MM.1S (cell line): ENCODE measurements around the gene FAM184A.

Experiments used
- DNase-seq: peaks from one replicate; pipeline ENCODE4 v3.0.0-alpha.2; 2015
- H2AFZ ChIP-seq: fragments of 300-600 bp; sonication (generic); 2 replicates; pipeline ENCODE4 v1.6.0; 2016; ENCODE audit warnings: antibody characterized with exemption, low read length
- H3F3A ChIP-seq: fragments of 300-600 bp; sonication (generic); 2 replicates; pipeline ENCODE4 v1.6.1; 2016; ENCODE audit warnings: mild to moderate bottlenecking, antibody characterized with exemption, low read length, moderate library complexity, mixed read lengths; ENCODE audit not compliant: insufficient read depth
- H3K27ac ChIP-seq: fragments of 300-600 bp; sonication (generic); 2 replicates; pipeline ENCODE4 v1.5.1; 2016; ENCODE audit warnings: mild to moderate bottlenecking, low read length
- H3K27me3 ChIP-seq: fragments of 300-600 bp; sonication (generic); replicated peaks from 2 replicates; pipeline ENCODE4 v1.6.0; 2016; ENCODE audit warnings: low read length; ENCODE audit not compliant: insufficient read depth
- H3K36me3 ChIP-seq: fragments of 300-600 bp; sonication (generic); replicated peaks from 2 replicates; pipeline ENCODE4 v1.6.1; 2016; ENCODE audit warnings: mild to moderate bottlenecking, low read length, mixed read lengths; ENCODE audit not compliant: insufficient read depth
- H3K4me1 ChIP-seq: fragments of 300-600 bp; sonication (generic); 2 replicates; pipeline ENCODE4 v1.6.1; 2016; ENCODE audit warnings: low read length, mixed read lengths
- H3K4me2 ChIP-seq: fragments of 300-600 bp; sonication (generic); 2 replicates; pipeline ENCODE4 v1.6.0; 2016; ENCODE audit warnings: low read depth, low read length
- H3K4me3 ChIP-seq: fragments of 300-600 bp; sonication (generic); 2 replicates; pipeline ENCODE4 v1.5.1; 2016; ENCODE audit warnings: low read length, mixed read lengths
- H3K79me2 ChIP-seq: fragments of 300-600 bp; sonication (generic); 2 replicates; pipeline ENCODE4 v1.6.1; 2016; ENCODE audit warnings: mixed run types, low read length, mixed read lengths
- H3K9ac ChIP-seq: fragments of 300-600 bp; sonication (generic); 2 replicates; pipeline ENCODE4 v1.6.1; 2016; ENCODE audit warnings: low read length, mixed read lengths
- H3K9me2 ChIP-seq: fragments of 300-600 bp; sonication (generic); replicated peaks from 2 replicates; pipeline ENCODE4 v1.6.1; 2016; ENCODE audit warnings: mild to moderate bottlenecking, low read length, mixed read lengths; ENCODE audit not compliant: insufficient read depth
- H3K9me3 ChIP-seq: fragments of 300-600 bp; sonication (generic); replicated peaks from 2 replicates; pipeline ENCODE4 v1.6.1; 2016; ENCODE audit warnings: mild to moderate bottlenecking, low read length, mixed read lengths; ENCODE audit not compliant: insufficient read depth
- H4K20me1 ChIP-seq: fragments of 300-600 bp; sonication (generic); 2 replicates; pipeline ENCODE4 v1.6.1; 2016; ENCODE audit warnings: mild to moderate bottlenecking, low read length, moderate library complexity, mixed read lengths; ENCODE audit not compliant: insufficient read depth
- CTCF ChIP-seq: fragments of 300-600 bp; sonication (generic); IDR thresholded peaks from 2 replicates; pipeline ENCODE4 v1.5.1; 2016; ENCODE audit warnings: antibody characterized with exemption, low read length, mixed read lengths
- EZH2 ChIP-seq: fragments of 300-600 bp; sonication (generic); optimal IDR thresholded peaks from 2 replicates; pipeline ENCODE3; 2017; ENCODE audit warnings: low read depth, mild to moderate bottlenecking, antibody characterized with exemption, low read length, mixed read lengths
- EZH2phosphoT487 ChIP-seq: fragments of 300-600 bp; sonication (generic); IDR thresholded peaks from 2 replicates; pipeline ENCODE4 v1.6.1; 2018; ENCODE audit warnings: antibody characterized with exemption, low read length

FAM184A gene

GRCh38 chr6:118918329-118918725 is 160.1 kb downstream of the FAM184A start:
- no peak for TF ChIP-seq EZH2
- no peak for TF ChIP-seq EZH2phosphoT487
- TF ChIP-seq CTCF, result no peak

GRCh38 chr6:118917546-118918328 is 160.7 kb downstream of the FAM184A start:
- Histone ChIP-seq H3K9ac (no peak overlapping the region), H3K9me3 (no peaks in the 10 kb centered on the region), H3K27ac (no peak overlapping the region), H3K4me2 (no peak overlapping the region), H3K27me3 (no peaks in the 10 kb centered on the region), H3K36me3 (peaks cover 9% of the 10 kb centered on the region; the same call in 1 of the 2 replicates), H3K9me2 (no peaks in the 10 kb centered on the region), H3F3A (no peaks in the 10 kb centered on the region), H3K79me2 (no peaks in the 10 kb centered on the region), H4K20me1 (no peaks in the 10 kb centered on the region), H3K4me1 (no peaks in the 10 kb centered on the region), H2AFZ (no peak overlapping the region), H3K4me3 (no peak overlapping the region)
- TF ChIP-seq EZH2phosphoT487, result no peak
- TF ChIP-seq EZH2, result no peak
- no peak for TF ChIP-seq CTCF
- DNase-seq, result no peak

More at GRCh38 chr6:118918329-118918725, 160.1 kb downstream of the FAM184A start:
- Histone ChIP-seq H3K9me3 (no peaks in the 10 kb centered on the region), H3K4me1 (no peaks in the 10 kb centered on the region), H3K4me3 (no peak overlapping the region), H3K9ac (no peak overlapping the region), H4K20me1 (no peaks in the 10 kb centered on the region), H3K4me2 (no peak overlapping the region), H3K9me2 (no peaks in the 10 kb centered on the region), H3F3A (no peaks in the 10 kb centered on the region), H2AFZ (no peak overlapping the region), H3K27ac (no peak overlapping the region), H3K79me2 (no peaks in the 10 kb centered on the region), H3K36me3 (peaks cover 9% of the 10 kb centered on the region; the same call in 1 of the 2 replicates), H3K27me3 (no peaks in the 10 kb centered on the region)
- DNase-seq, result no peak

GRCh38 chr6:118914598-118914997 is 163.9 kb downstream of the FAM184A start:
- Histone ChIP-seq H3F3A (no peaks in the 10 kb centered on the region), H3K9me2 (no peaks in the 10 kb centered on the region), H3K9me3 (no peaks in the 10 kb centered on the region), H3K4me3 (no peak overlapping the region), H3K4me2 (no peak overlapping the region), H3K27me3 (no peaks in the 10 kb centered on the region), H2AFZ (no peak overlapping the region), H3K4me1 (no peaks in the 10 kb centered on the region), H3K36me3 (peaks cover 7% of the 10 kb centered on the region; the same call in 1 of the 2 replicates), H3K27ac (no peak overlapping the region), H3K79me2 (no peaks in the 10 kb centered on the region), H3K9ac (no peak overlapping the region), H4K20me1 (no peaks in the 10 kb centered on the region)
- TF ChIP-seq EZH2phosphoT487 (no peak), EZH2 (no peak), CTCF (no peak)
- no peak for DNase-seq
